HEK293 (cell line): ENCODE data around the gene CD9.

ENCODE experiments used
- EGR2 ChIP-seq: fragments of 450-650 bp; formaldehyde crosslinking; IDR thresholded peaks from 2 replicates; pipeline ENCODE4 v1.5.1; 2016; ENCODE audit warnings: low read depth, missing biosample characterization, missing genetic modification characterization
- GLI2 ChIP-seq: fragments of 450-650 bp; formaldehyde crosslinking; IDR thresholded peaks from 2 replicates; pipeline ENCODE4; 2017; ENCODE audit warnings: missing biosample characterization, missing genetic modification characterization, low read depth, borderline replicate concordance
- GLIS2 ChIP-seq: fragments of 450-650 bp; formaldehyde crosslinking; IDR thresholded peaks from 2 replicates; pipeline ENCODE4 v1.5.1; 2016; ENCODE audit warnings: missing biosample characterization, missing genetic modification characterization
- SCRT1 ChIP-seq: fragments of 450-650 bp; formaldehyde crosslinking; IDR thresholded peaks from 2 replicates; pipeline ENCODE4 v1.5.1; 2016; ENCODE audit warnings: missing biosample characterization, missing genetic modification characterization, borderline replicate concordance
- WT1 ChIP-seq: fragments of 450-650 bp; formaldehyde crosslinking; IDR thresholded peaks from 2 replicates; pipeline ENCODE4 v1.5.1; 2016; ENCODE audit warnings: missing biosample characterization, missing genetic modification characterization
- YY2 ChIP-seq: fragments of 450-650 bp; formaldehyde crosslinking; IDR thresholded peaks from 2 replicates; pipeline ENCODE4 v1.5.1; 2016; ENCODE audit warnings: missing biosample characterization, missing genetic modification characterization
- ZBTB20 ChIP-seq: fragments of 450-650 bp; formaldehyde crosslinking; IDR thresholded peaks from 2 replicates; pipeline ENCODE4 v1.5.1; 2016; ENCODE audit warnings: missing biosample characterization, missing genetic modification characterization
- ZFHX2 ChIP-seq: fragments of 450-650 bp; formaldehyde crosslinking; conservative IDR thresholded peaks from 2 replicates; pipeline ENCODE4 v1.5.1; 2016; ENCODE audit warnings: missing biosample characterization, missing genetic modification characterization
- ZFP3 ChIP-seq: fragments of 450-650 bp; formaldehyde crosslinking; IDR thresholded peaks from 2 replicates; pipeline ENCODE4 v1.5.1; 2016; ENCODE audit warnings: low read depth, missing biosample characterization, missing genetic modification characterization
- ZNF112 ChIP-seq: fragments of 450-650 bp; formaldehyde crosslinking; IDR thresholded peaks from 2 replicates; pipeline ENCODE4 v1.5.0; 2017; ENCODE audit warnings: missing biosample characterization, missing genetic modification characterization
- ZNF155 ChIP-seq: fragments of 450-650 bp; formaldehyde crosslinking; IDR thresholded peaks from 2 replicates; pipeline ENCODE4 v1.5.1; 2016; ENCODE audit warnings: missing biosample characterization, missing genetic modification characterization
- ZNF221 ChIP-seq: fragments of 450-650 bp; formaldehyde crosslinking; IDR thresholded peaks from 2 replicates; pipeline ENCODE4 v1.5.1; 2017; ENCODE audit warnings: missing biosample characterization, missing genetic modification characterization, borderline replicate concordance
- ZNF223 ChIP-seq: fragments of 450-650 bp; formaldehyde crosslinking; IDR thresholded peaks from 2 replicates; pipeline ENCODE4 v1.5.1; 2016; ENCODE audit warnings: missing biosample characterization, missing genetic modification characterization
- ZNF311 ChIP-seq: fragments of 450-650 bp; formaldehyde crosslinking; IDR thresholded peaks from 2 replicates; pipeline ENCODE4 v1.5.1; 2017; ENCODE audit warnings: missing biosample characterization, missing genetic modification characterization, borderline replicate concordance
- ZNF510 ChIP-seq: fragments of 450-650 bp; formaldehyde crosslinking; IDR thresholded peaks from 2 replicates; pipeline ENCODE4 v1.5.1; 2018; ENCODE audit warnings: mild to moderate bottlenecking, missing genetic modification characterization, missing biosample characterization; ENCODE audit not compliant: insufficient replicate concordance
- ZNF529 ChIP-seq: fragments of 450-650 bp; formaldehyde crosslinking; IDR thresholded peaks from 2 replicates; pipeline ENCODE4 v1.5.1; 2017; ENCODE audit warnings: missing genetic modification characterization, missing biosample characterization; ENCODE audit not compliant: insufficient replicate concordance
- ZNF530 ChIP-seq: fragments of 450-650 bp; formaldehyde crosslinking; IDR thresholded peaks from 2 replicates; pipeline ENCODE4 v1.5.1; 2016; ENCODE audit warnings: low read depth, missing biosample characterization, missing genetic modification characterization
- ZNF571 ChIP-seq: fragments of 450-650 bp; formaldehyde crosslinking; IDR thresholded peaks from 2 replicates; pipeline ENCODE4 v1.5.0; 2017; ENCODE audit warnings: missing biosample characterization, missing genetic modification characterization
- ZNF654 ChIP-seq: fragments of 450-650 bp; formaldehyde crosslinking; IDR thresholded peaks from 2 replicates; pipeline ENCODE4 v1.5.1; 2016; ENCODE audit warnings: low read depth, missing biosample characterization, missing genetic modification characterization
- ZNF670 ChIP-seq: fragments of 450-650 bp; formaldehyde crosslinking; IDR thresholded peaks from 2 replicates; pipeline ENCODE4 v1.5.1; 2016; ENCODE audit warnings: missing biosample characterization, missing genetic modification characterization, low read depth
- ZNF837 ChIP-seq: fragments of 450-650 bp; formaldehyde crosslinking; IDR thresholded peaks from 2 replicates; pipeline ENCODE4 v1.5.1; 2016; ENCODE audit warnings: missing biosample characterization, missing genetic modification characterization
- ZNF843 ChIP-seq: fragments of 450-650 bp; formaldehyde crosslinking; IDR thresholded peaks from 2 replicates; pipeline ENCODE4 v1.5.1; 2016; ENCODE audit warnings: missing biosample characterization, missing genetic modification characterization
- ZSCAN16 ChIP-seq: fragments of 450-650 bp; formaldehyde crosslinking; IDR thresholded peaks from 2 replicates; pipeline ENCODE4 v1.5.1; 2016; ENCODE audit warnings: missing biosample characterization, missing genetic modification characterization
- TF ChIP-seq, protein P1 (sequence below): fragments of 450-650 bp; IDR thresholded peaks from 2 replicates; pipeline ENCODE4 v1.5.1; 2018; ENCODE audit warnings: missing biosample characterization, mild to moderate bottlenecking, missing genetic modification characterization
- TF ChIP-seq, protein P2 (sequence below): fragments of 450-650 bp; formaldehyde crosslinking; IDR thresholded peaks from 2 replicates; pipeline ENCODE4 v1.5.1; 2017; ENCODE audit warnings: missing biosample characterization, missing genetic modification characterization
- TF ChIP-seq, protein P3 (sequence below): fragments of 450-650 bp; formaldehyde crosslinking; IDR thresholded peaks from 2 replicates; pipeline ENCODE4 v1.5.1; 2016; ENCODE audit warnings: missing biosample characterization, missing genetic modification characterization, low read depth
- TF ChIP-seq, protein P4 (sequence below): fragments of 450-650 bp; formaldehyde crosslinking; IDR thresholded peaks from 2 replicates; pipeline ENCODE4 v1.5.1; 2016; ENCODE audit warnings: missing biosample characterization, missing genetic modification characterization
- TF ChIP-seq, protein P5 (sequence below): fragments of 450-650 bp; formaldehyde crosslinking; IDR thresholded peaks from 2 replicates; pipeline ENCODE4 v1.5.1; 2016; ENCODE audit warnings: missing biosample characterization, missing genetic modification characterization
- TF ChIP-seq, protein P6 (sequence below): fragments of 450-650 bp; IDR thresholded peaks from 2 replicates; pipeline ENCODE4 v1.5.1; 2018; ENCODE audit warnings: missing biosample characterization, missing genetic modification characterization
- TF ChIP-seq, protein P7 (sequence below): fragments of 450-650 bp; formaldehyde crosslinking; IDR thresholded peaks from 2 replicates; pipeline ENCODE4 v1.5.1; 2017; ENCODE audit warnings: missing biosample characterization, missing genetic modification characterization

The CD9 gene

DNA sequence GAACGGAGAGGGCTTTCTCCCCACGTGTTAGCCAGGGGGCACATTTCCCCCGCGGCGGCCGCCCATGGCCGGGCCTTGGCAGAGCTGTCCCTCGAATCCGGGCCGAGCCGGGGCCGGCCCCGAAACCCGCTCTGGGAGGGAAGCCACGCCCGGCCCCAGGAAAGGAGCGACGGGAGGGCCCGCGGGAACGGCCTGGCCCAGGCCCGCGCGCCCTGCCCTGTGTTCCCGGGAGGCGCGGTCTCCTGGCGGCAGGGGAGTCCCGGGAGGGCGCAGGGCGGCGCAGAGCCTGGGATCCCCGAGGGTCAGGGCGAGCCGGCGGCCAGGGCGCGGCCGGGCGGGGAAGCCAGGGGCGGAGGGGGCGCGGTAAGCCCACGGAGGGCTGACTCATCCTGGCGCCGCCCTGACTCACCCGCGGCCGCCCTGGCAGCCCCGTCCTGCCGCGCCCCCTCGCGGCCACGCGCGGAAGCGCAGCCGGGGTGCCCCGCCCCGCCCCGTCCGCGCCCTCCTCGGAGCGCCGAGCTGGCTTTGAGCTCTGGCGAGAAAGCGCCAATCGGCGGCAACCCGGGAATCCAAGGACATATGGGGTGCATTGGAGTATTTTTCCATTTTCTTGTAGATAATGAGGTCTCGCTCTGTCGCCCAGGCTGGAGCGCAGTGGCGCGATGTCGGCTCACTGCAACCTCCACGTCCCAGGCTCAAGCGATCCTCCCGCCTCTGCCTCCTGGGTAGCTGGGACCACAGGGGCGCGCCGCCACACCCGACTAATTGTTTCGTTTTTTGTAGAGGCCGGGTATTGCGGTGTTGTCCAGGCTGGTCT lies 78.4 kb downstream of the CD9 start (continued):
- TF ChIP-seq, protein P1, sequence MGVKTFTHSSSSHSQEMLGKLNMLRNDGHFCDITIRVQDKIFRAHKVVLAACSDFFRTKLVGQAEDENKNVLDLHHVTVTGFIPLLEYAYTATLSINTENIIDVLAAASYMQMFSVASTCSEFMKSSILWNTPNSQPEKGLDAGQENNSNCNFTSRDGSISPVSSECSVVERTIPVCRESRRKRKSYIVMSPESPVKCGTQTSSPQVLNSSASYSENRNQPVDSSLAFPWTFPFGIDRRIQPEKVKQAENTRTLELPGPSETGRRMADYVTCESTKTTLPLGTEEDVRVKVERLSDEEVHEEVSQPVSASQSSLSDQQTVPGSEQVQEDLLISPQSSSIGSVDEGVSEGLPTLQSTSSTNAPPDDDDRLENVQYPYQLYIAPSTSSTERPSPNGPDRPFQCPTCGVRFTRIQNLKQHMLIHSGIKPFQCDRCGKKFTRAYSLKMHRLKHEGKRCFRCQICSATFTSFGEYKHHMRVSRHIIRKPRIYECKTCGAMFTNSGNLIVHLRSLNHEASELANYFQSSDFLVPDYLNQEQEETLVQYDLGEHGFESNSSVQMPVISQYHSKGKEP: no peak
- no peak for TF ChIP-seq WT1 (tag by site-specific recombination)
- TF ChIP-seq, protein P2, sequence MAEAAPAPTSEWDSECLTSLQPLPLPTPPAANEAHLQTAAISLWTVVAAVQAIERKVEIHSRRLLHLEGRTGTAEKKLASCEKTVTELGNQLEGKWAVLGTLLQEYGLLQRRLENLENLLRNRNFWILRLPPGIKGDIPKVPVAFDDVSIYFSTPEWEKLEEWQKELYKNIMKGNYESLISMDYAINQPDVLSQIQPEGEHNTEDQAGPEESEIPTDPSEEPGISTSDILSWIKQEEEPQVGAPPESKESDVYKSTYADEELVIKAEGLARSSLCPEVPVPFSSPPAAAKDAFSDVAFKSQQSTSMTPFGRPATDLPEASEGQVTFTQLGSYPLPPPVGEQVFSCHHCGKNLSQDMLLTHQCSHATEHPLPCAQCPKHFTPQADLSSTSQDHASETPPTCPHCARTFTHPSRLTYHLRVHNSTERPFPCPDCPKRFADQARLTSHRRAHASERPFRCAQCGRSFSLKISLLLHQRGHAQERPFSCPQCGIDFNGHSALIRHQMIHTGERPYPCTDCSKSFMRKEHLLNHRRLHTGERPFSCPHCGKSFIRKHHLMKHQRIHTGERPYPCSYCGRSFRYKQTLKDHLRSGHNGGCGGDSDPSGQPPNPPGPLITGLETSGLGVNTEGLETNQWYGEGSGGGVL: peak; percentile 34; the same call in 1 of the 2 replicates
- TF ChIP-seq ZNF571 (tag by site-specific recombination): no peak
- TF ChIP-seq, protein P3, sequence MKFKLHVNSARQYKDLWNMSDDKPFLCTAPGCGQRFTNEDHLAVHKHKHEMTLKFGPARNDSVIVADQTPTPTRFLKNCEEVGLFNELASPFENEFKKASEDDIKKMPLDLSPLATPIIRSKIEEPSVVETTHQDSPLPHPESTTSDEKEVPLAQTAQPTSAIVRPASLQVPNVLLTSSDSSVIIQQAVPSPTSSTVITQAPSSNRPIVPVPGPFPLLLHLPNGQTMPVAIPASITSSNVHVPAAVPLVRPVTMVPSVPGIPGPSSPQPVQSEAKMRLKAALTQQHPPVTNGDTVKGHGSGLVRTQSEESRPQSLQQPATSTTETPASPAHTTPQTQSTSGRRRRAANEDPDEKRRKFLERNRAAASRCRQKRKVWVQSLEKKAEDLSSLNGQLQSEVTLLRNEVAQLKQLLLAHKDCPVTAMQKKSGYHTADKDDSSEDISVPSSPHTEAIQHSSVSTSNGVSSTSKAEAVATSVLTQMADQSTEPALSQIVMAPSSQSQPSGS: no peak
- no peak; the same call in 1 of the 2 replicates for TF ChIP-seq ZFHX2 (tag by site-specific recombination)
- TF ChIP-seq GLIS2 (tag by site-specific recombination): peak; percentile 86
- no peak for TF ChIP-seq ZNF221 (tag by site-specific recombination)
- TF ChIP-seq ZNF112: no peak
- TF ChIP-seq ZNF510 (tag by site-specific recombination): no peak
- no peak for TF ChIP-seq YY2
- TF ChIP-seq ZNF670 (tag by site-specific recombination): no peak
- no peak for TF ChIP-seq ZNF843
- peak; percentile 46; the same call in 1 of the 2 replicates for TF ChIP-seq ZBTB20 (tag by site-specific recombination)
- TF ChIP-seq ZNF311 (tag by site-specific recombination): no peak
- TF ChIP-seq, protein P4, sequence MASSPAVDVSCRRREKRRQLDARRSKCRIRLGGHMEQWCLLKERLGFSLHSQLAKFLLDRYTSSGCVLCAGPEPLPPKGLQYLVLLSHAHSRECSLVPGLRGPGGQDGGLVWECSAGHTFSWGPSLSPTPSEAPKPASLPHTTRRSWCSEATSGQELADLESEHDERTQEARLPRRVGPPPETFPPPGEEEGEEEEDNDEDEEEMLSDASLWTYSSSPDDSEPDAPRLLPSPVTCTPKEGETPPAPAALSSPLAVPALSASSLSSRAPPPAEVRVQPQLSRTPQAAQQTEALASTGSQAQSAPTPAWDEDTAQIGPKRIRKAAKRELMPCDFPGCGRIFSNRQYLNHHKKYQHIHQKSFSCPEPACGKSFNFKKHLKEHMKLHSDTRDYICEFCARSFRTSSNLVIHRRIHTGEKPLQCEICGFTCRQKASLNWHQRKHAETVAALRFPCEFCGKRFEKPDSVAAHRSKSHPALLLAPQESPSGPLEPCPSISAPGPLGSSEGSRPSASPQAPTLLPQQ (tag by site-specific recombination): 0 out of 2 replicates have a peak, but pooled peaks have one; percentile 34
- TF ChIP-seq GLI2 (tag by site-specific recombination): no peak
- TF ChIP-seq ZNF155 (tag by site-specific recombination): no peak
- no peak for TF ChIP-seq EGR2 (tag by site-specific recombination)
- no peak for TF ChIP-seq SCRT1 (tag by site-specific recombination)
- no peak for TF ChIP-seq ZSCAN16 (tag by site-specific recombination)
- TF ChIP-seq ZNF530 (tag by site-specific recombination): no peak
- TF ChIP-seq, protein P5, sequence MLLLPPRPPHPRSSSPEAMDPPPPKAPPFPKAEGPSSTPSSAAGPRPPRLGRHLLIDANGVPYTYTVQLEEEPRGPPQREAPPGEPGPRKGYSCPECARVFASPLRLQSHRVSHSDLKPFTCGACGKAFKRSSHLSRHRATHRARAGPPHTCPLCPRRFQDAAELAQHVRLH: no peak
- TF ChIP-seq ZNF223 (tag by site-specific recombination): no peak
- TF ChIP-seq, protein P6, sequence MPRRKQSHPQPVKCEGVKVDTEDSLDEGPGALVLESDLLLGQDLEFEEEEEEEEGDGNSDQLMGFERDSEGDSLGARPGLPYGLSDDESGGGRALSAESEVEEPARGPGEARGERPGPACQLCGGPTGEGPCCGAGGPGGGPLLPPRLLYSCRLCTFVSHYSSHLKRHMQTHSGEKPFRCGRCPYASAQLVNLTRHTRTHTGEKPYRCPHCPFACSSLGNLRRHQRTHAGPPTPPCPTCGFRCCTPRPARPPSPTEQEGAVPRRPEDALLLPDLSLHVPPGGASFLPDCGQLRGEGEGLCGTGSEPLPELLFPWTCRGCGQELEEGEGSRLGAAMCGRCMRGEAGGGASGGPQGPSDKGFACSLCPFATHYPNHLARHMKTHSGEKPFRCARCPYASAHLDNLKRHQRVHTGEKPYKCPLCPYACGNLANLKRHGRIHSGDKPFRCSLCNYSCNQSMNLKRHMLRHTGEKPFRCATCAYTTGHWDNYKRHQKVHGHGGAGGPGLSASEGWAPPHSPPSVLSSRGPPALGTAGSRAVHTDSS (tag by site-specific recombination): no peak
- TF ChIP-seq ZFP3 (tag by site-specific recombination): no peak
- TF ChIP-seq, protein P7, sequence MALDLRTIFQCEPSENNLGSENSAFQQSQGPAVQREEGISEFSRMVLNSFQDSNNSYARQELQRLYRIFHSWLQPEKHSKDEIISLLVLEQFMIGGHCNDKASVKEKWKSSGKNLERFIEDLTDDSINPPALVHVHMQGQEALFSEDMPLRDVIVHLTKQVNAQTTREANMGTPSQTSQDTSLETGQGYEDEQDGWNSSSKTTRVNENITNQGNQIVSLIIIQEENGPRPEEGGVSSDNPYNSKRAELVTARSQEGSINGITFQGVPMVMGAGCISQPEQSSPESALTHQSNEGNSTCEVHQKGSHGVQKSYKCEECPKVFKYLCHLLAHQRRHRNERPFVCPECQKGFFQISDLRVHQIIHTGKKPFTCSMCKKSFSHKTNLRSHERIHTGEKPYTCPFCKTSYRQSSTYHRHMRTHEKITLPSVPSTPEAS (tag by site-specific recombination): no peak
- no peak for TF ChIP-seq ZNF837 (tag by site-specific recombination)
- no peak for TF ChIP-seq ZNF529 (tag by site-specific recombination)
- TF ChIP-seq ZNF654 (tag by site-specific recombination): no peak
